Fibroblast of peridontal ligament (primary cell): Measurements from ENCODE around the gene MGAT3.
A peak's percentile ranks its signal among the peaks of the same experiment; 100 is the strongest.
"Not testable (repeated sequence)": the region's sequence is repeated elsewhere in the genome, so short reads cannot be mapped to it uniquely, and the experiment has no call there.

Experiments used
- DNase-seq: peaks from one replicate; pipeline ENCODE4 v3.0.0-alpha.2; 2010; ENCODE audit errors: extremely low read depth

The MGAT3 gene

DNA sequence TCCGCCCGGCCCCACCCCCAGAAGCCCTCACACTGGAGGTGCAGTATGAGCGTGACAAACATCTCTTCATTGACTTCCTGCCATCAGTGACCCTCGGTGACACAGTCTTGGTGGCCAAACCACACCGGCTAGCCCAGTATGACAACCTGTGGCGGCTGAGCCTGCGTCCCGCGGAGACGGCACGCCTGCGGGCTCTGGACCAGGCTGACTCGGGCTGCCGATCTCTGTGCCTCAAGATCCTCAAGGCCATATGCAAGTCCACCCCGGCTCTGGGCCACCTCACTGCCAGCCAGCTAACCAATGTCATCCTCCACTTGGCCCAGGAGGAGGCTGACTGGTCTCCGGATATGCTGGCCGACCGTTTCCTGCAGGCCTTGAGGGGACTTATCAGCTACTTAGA lies 57.0 kb downstream of the MGAT3 start:
- no peak for DNase-seq

DNA sequence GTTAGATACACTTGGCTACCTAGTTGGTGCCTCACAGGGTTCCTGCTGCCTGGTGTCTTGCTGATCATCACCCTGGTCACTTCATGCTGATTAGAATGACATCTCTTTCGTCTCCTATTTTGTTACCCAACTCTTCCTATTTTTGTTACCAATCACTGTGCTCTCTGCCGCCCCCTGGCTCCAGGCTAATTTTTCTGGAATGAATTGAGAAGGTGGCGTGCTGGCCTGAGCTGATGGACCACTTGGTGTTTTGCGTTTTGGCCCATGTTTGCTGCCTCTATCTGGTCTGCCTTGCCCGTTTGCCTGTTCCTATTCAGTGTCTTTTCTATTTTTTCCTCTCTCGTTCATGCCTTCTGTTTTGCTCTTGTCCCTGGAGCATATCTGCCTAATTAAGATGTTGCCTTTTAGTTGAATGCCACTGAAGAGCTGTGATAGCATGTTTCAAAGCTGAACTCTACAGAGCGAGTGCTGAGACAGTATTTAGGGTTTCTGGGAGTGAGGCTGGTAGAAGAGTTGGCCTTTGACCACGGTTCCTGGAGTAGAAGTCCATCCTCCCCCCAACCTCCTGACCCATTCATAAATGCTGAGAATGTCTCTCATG lies 57.7 kb downstream of the MGAT3 start:
- peak; percentile 58 for DNase-seq

DNA sequence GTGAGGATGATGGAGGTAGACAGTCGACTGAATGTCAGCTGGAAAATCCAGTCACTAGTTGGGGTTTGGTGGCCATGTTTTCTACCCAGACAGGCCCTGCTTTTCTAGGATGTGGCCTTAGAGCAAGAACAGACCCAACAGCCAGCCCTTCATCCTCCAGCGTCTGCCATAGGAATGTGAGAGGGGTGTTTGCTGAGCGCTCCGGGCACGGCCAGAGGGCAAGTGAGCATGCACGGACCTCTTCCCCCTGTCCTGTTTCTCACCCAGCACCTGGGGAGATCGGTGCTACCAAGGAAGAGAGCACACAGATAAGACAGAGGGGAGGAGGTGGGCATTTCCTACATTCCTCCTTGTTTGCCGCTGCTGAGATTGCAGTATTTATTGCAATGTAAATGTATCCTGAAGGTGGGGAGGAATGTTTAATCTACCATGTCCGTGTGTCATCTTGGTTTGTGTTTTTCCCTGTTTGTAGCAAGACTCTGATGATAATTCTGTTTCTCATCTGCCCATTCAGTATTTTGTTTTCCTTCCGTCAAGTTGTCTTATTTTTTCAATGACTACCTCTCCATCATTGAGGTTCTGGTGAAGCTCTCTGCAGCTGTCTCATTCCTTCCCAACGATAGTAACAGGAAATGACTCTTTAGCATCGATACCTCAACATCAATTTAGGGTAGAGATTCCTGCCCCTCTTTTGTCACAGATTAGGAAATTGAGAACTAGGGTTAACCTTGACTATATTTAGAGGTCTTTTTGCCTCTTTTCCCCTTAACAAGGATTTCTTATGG lies 58.6 kb downstream of the MGAT3 start:
- DNase-seq = no peak

DNA sequence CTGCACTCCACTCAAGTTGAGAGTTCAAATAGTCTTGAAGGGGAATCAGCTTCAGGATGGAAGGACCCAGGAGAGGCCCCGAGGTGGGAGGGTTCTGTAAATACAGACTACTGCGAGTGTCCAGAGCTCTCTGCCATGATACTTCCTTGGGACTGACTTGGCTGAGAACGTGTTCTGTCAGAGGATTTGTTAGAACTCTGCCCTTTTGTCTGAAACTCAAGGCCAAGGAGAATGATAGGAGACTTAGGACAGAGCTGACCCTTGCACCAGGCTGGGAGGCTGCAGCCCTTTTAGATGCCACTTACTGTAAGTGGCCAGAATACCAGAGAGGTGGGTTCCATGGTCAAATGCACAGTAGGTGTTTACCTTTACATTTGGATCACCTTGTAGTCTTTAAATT lies 60.7 kb downstream of the MGAT3 start:
- no peak for DNase-seq

DNA sequence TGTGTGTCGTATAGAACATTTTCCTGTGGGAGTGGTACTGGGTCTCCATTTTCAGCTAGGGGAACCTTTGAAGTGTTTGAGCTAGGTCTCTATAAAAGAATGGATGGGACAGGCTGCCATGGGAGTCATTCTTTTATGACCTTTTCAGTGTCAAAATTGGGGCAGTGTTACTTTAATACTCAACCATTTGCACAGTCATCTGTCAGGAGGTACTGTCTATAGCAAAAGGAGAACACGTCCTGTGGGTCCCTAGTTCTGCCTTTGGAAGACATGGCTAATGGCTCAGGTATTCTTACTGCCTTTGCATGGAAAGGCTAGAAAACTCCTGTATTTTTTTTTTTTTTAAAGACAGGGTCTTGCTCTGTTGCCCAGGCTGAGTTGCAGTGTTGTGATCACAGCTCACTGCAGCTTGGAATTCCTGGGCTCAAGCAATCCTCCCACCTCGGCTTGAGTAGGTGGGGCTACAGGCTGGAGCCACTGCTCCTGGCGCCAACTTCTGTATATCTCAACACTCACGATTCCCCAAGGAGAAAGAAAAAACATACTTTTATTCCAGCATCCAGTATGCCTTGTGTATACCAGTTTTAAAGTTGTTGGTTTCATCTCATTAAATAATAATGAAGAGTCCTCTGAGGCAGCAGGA lies 61.5 kb downstream of the MGAT3 start:
- DNase-seq = peak; percentile 45

DNA sequence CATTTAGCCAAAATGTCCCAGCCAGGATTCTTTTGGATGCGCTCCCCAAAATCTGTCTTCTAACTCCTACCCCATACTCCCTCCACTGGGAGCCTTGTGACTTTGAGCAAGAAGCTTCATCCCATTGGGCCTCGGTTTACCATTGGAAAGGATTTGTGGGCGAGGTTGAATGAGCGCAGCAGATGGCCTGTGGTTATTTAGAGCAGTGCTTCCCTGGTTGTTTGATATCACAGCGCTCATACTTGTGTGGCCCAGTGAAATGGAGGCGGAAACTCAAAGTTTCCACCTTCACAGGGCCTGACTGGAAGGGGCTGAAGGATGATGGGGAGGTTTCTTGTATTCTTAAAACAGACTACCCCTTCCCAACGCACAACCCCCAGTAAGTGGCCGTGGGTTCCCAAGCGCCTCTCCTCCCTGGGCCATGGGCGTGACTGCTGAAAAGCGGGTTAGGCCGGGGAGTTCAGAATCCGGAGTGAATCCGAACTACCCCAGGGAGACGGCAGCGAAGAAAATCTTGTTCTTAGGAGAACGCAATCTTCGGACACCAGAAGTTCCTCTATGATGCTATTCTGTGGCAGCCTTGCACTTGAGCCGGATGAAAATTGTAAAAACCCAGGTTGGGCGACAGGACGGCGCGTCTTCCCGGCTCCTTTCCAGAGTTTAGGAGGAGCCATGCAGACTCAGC lies 62.3 kb downstream of the MGAT3 start:
- DNase-seq = peak; percentile 53

DNA sequence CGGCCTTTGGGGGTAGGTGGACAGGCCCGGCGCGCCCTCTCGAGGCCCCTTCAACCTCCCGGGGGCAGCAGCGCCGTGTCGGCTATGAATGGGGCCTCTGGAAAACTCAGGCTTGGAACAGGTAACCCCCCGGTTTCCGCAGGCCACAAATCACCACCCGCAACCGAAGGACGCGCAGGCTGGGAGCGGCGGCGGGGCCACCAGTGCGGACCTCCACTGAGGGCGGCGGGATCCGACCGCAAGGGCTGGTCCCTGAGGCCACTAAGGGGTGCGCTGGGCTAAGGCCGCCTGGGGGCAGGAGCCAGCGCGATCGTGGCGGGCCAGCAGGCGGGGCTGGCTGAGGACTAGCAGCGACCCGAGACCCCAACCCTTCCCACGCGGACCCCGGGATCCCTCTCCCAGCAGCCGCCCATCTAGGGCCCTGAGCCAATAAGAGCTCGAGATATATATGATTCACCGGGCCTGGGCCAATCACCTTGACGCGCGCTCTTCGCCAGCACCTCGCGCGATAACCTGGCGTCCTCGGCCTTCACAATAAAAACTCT lies 62.9 kb downstream of the MGAT3 start:
- DNase-seq = no peak

DNA sequence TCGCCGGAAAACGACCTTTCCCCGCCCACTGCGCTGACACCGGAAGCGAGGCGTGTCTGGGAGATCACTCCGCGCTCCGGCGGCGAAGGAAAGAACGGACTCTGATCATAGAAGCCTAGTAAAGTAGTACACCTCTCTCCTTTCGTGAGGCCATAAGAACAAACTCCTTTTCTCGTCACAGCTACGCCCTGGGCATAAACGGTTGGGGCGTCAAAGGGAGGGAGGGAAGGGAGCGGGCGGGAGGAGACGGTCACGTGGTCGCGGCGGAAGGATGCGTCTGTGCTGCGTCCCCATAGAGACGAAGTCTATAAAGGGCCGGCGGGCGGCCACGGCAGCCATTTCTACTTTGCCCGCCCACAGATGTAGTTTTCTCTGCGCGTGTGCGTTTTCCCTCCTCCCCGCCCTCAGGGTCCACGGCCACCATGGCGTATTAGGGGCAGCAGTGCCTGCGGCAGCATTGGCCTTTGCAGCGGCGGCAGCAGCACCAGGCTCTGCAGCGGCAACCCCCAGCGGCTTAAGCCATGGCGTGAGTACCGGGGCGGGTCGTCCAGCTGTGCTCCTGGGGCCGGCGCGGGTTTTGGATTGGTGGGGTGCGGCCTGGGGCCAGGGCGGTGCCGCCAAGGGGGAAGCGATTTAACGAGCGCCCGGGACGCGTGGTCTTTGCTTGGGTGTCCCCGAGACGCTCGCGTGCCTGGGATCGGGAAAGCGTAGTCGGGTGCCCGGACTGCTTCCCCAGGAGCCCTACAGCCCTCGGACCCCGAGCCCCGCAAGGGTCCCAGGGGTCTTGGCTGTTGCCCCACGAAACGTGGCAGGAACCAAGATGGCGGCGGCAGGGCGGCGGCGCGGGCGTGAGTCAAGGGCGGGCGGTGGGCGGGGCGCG lies 63.7 kb downstream of the MGAT3 start, which contains the start of gene ATF4:
TSS of gene ATF4 (plus strand) at position 337 of the 880 bp plus-strand sequence. CDS start 884 bp downstream, outside the sequence.
- DNase-seq = peak; percentile 99

DNA sequence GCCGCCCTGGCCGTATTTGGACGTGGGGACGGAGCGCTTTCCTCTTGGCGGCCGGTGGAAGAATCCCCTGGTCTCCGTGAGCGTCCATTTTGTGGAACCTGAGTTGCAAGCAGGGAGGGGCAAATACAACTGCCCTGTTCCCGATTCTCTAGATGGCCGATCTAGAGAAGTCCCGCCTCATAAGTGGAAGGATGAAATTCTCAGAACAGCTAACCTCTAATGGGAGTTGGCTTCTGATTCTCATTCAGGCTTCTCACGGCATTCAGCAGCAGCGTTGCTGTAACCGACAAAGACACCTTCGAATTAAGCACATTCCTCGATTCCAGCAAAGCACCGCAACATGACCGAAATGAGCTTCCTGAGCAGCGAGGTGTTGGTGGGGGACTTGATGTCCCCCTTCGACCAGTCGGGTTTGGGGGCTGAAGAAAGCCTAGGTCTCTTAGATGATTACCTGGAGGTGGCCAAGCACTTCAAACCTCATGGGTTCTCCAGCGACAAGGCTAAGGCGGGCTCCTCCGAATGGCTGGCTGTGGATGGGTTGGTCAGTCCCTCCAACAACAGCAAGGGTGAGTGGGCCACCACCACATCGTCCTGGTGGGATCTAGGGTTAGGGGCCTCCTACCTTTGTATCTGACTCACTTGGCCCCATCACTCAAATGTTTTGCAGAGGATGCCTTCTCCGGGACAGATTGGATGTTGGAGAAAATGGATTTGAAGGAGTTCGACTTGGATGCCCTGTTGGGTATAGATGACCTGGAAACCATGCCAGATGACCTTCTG lies 64.5 kb downstream of the MGAT3 start:
- DNase-seq = peak; percentile 80

DNA sequence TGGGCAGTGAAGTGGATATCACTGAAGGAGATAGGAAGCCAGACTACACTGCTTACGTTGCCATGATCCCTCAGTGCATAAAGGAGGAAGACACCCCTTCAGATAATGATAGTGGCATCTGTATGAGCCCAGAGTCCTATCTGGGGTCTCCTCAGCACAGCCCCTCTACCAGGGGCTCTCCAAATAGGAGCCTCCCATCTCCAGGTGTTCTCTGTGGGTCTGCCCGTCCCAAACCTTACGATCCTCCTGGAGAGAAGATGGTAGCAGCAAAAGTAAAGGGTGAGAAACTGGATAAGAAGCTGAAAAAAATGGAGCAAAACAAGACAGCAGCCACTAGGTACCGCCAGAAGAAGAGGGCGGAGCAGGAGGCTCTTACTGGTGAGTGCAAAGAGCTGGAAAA lies 65.3 kb downstream of the MGAT3 start:
- DNase-seq = not testable (repeated sequence)

DNA sequence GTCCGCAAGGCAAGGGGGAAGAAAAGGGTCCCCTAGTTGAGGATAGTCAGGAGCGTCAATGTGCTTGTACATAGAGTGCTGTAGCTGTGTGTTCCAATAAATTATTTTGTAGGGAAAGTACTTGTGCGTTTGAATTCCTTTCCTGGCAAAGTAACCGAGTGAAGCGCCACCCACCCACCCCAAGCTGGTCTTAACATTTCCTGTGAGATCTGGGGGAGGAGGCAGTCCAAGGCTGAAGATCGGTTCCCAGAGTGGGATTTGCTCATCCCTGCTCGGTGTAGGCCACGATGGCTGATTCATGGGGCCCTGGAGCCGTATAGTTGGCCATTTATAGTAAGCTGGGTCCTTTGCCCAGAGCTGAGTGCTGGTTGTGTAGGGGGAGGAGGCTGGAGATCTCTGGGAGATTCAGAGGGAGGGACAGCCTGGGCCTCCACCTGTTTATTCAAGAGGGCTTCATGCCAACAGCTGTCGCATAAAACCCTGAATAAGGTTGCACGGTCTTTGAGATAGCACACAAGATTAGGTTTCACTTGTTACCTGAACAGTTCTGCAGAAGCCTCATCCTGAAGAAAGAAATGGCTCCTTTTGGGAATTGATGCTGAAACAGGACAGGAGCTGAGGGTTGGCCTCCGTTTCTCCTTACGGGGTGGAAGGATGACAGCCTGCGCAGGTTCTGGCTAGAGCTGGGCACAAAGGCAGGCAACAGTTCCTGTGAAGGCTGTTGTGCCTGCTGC lies 65.9 kb downstream of the MGAT3 start:
- DNase-seq = peak; percentile 67

DNA sequence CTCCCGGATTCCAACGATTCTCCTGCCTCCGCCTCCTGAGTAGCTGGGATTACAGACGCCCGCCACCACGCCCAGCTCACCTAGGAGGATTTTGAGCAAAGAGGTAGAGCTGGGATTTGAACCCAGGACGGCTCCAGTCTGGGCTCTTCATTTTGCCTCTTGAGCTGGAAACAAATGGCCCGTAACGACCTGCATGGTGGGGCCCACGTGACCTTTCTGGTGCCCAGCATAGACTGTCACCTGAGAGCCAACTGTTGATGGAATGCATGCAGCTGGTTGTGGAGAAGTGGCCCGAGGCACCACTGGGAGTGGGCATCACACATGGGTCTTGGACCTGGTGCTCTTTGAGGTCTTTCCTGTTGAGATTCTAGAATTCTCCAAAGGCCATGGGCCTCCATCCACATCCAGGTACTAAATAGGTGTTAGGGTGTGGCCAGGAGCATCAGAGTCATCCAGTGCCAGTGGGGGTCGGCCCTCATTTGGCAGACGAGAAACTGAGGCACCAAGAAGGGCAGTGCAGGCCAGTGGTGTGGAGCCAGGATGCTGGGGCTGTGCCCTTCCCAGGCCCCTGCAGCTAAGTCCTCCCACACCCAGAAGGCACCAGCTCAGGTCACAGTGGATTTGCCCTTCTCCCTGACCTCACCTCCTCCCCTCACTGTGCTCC lies 67.4 kb downstream of the MGAT3 start:
- DNase-seq = no peak

DNA sequence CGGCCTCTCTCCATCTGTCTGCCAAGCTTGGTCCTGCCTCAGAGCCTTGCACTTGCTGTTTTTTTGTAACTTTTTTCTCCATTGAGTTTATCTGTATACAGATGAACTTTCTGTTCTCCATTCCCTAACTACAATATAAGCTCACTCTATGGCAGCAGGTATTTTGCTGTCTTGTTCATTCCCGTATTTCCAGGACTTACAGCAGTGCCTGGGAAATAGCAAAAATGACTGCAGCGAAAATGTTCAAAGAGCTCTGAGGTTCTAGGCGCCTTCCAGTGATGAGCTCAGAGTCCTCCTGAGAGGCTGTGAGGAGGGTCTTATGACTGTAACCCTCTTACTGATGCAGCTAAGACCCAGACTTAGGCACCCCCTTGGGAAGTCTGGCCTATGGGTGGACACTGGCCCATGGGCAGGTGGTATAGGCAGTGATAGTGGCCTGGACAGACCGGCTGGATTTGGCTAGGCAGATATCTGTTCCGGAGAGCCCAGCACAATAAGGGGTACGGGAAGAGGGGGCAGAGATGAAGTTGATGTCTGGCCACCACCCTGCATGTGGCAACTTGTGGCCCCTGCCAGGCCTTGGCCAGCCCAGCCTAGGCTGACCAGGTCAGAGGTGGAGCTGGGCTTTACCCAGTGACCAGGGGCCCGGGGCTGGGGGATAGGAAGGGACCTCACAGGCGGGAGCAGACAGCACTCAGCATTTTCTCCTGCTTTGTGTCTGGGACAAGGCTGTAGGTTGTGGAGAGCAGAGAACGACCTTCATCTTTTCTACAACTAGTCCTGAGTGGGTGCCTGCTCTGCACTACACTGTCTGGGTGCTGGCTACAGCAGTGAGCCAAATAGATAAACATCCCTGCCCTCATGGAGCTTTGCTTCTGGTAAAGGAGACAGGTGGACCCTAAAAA lies 68.2 kb downstream of the MGAT3 start:
- no peak for DNase-seq

DNA sequence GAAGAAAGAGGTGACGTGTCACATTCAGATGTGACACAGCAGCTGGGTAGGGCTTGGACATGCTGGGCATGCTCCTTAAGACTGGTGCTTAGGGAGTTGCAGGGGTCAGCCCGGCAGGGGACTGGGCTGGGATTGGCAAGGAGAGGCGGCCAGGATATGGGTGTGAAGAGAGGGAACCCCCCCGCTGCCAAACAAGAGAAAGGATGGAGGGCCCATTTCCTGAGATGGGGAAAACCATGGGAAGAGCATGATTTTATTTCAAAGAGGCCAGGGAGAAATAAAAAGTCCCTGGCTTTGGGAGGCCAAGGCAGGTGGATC lies 68.8 kb downstream of the MGAT3 start:
- no peak for DNase-seq

DNA sequence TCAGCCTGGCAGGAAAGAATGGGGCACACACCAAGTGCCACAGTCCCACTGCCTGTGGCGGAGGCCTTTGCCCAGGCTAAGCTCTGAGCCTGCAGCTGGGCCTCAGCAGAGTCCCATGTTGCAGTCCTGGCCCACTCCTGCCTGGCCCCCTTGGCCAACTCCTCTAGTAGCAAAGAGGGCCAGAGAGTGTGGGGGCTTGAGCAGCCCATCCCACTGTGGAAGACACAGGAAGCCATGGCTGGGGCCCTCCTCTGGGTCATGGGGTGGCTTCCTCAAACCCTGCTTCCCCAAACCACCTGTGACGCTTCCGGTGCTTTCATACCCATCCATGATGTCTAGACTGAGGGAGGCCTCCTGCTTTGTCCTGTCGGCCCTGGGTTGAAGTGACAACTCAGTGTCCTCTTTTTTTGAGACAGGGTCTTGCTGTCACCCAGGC lies 69.9 kb downstream of the MGAT3 start:
- no peak for DNase-seq

DNA sequence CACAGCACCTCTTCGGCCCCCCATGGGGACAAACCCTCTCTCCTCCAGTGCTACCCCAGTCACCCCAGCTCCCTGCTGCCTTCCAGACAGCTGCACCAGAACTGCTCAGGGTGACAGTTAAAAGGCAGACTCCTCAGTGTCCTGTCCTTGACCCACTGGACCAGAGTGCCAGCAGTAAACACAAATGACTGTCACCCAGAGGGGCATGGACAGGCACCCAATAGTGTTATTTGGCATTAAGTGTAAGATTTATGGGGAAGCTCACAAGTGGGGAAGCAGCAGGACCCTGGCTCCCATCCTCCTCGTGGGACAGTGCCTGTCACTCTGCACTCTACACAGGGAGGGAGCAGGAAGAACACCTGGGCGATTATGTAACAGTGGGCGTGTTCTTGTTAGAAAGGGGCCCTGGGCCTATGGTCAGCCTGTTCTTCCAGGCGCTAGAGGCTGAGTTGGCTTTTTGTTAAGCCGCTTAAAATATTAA lies 70.7 kb downstream of the MGAT3 start:
- no peak for DNase-seq

DNA sequence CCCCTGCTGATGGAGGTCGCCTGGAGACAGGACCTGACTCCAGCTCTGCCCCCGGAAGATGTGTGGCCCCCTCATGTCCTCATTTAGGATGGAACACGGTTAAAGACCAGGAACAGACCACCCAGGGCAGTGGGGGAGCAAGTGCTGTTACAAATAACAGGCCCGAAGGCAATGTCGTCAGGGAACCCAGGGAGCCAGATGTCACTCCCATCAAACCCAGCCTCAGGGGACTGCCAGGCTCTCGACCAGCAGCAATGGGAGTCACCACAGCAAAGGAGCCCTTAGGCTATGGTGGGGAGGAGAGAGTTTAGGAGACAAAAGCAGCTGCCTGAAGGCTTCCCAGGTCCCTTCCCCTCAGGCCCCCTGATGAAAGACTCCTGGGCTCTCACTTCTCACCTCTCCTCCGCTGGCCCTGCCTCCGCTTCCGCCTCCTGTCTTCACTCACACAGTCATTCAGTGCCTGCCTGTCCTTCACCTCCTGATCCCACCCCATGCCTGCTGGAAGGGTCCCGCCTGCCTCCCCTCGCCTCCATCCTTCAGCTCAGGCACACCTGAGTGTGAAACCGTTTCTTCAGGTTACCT lies 71.4 kb downstream of the MGAT3 start:
- DNase-seq = no peak
